Prostate gland (tissue), 2 donors: ENCODE measurements around the gene PTPN12.
A peak's percentile ranks its signal among the peaks of the same experiment; 100 is the strongest.

Experiments used
- CTCF ChIP-seq, 4 experiments: fragments of 200-600 bp in 2 of 4; fragments of 450-650 bp in 2 of 4; sonication (generic) in 2 of 4; IDR thresholded peaks; 1 replicate in 3 of 4; 2 replicates in 1 of 4; pipeline ENCODE4 v1.5.1; 2016 to 2019; ENCODE audit warnings: antibody characterized with exemption in 4 of 4, mild to moderate bottlenecking in 2 of 4, moderate library complexity in 2 of 4
- POLR2AphosphoS5 ChIP-seq: sonication (generic); formaldehyde crosslinking; IDR thresholded peaks from one replicate; pipeline ENCODE4 v1.6.1; 2017; ENCODE audit warnings: antibody characterized with exemption

- TF ChIP-seq POLR2AphosphoS5 = peak; percentile 99
- peak in 2 of 4 experiments; percentile 35 to 40 for TF ChIP-seq CTCF (IDR thresholded peaks at IDR 0.05)
Measured at GRCh38 chr7:77685233-77685632, 148.1 kb downstream of the PTPN12 start.
